HEK293 (cell line): ENCODE data around the gene KLHDC7A.

ENCODE experiments used
- YY1 ChIP-seq: fragments of 450-650 bp; formaldehyde crosslinking; IDR thresholded peaks from 2 replicates; pipeline ENCODE4 v1.5.1; 2018; ENCODE audit warnings: missing biosample characterization, missing genetic modification characterization
- ZNF221 ChIP-seq: fragments of 450-650 bp; formaldehyde crosslinking; IDR thresholded peaks from 2 replicates; pipeline ENCODE4 v1.5.1; 2017; ENCODE audit warnings: missing biosample characterization, missing genetic modification characterization, borderline replicate concordance
- ZXDB ChIP-seq: fragments of 450-650 bp; formaldehyde crosslinking; IDR thresholded peaks from 2 replicates; pipeline ENCODE4 v1.5.1; 2016; ENCODE audit warnings: missing biosample characterization, missing genetic modification characterization
- TF ChIP-seq, protein P1 (sequence below): fragments of 450-650 bp; formaldehyde crosslinking; IDR thresholded peaks from 2 replicates; pipeline ENCODE4 v1.5.1; 2016; ENCODE audit warnings: missing biosample characterization, missing genetic modification characterization
- TF ChIP-seq, protein P2 (sequence below): fragments of 450-650 bp; formaldehyde crosslinking; conservative IDR thresholded peaks from 2 replicates; pipeline ENCODE4 v1.5.1; 2016; ENCODE audit warnings: low read depth, missing biosample characterization, missing genetic modification characterization

DNA sequence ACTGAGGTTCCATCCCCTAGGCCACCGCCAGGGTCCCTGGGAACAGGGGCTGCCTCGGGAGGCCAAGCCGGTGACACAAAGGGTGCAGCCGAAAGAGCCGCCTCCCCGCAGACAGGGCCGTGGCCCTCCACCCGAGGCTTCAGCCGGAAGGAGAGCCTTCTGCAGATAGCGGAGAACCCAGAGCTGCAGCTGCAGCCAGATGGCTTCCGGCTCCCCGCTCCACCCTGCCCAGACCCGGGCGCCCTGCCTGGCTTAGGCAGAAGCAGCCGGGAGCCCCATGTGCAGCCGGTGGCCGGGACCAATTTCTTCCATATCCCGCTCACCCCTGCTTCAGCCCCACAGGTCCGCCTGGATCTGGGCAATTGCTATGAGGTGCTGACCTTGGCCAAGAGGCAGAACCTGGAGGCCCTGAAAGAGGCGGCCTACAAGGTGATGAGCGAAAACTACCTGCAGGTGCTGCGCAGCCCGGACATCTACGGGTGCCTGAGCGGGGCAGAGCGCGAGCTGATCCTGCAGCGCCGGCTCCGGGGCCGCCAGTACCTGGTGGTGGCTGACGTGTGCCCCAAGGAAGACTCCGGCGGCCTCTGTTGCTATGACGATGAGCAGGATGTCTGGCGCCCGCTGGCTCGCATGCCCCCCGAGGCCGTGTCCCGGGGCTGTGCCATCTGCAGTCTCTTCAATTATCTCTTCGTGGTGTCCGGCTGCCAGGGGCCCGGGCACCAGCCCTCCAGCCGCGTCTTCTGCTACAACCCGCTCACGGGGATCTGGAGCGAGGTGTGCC lies 1.4 kb downstream of the KLHDC7A start:
- TF ChIP-seq ZXDB (tag by site-specific recombination) (no peak), YY1 (tag by site-specific recombination) (no peak), ZNF221 (tag by site-specific recombination) (no peak)
- TF ChIP-seq, protein P1, sequence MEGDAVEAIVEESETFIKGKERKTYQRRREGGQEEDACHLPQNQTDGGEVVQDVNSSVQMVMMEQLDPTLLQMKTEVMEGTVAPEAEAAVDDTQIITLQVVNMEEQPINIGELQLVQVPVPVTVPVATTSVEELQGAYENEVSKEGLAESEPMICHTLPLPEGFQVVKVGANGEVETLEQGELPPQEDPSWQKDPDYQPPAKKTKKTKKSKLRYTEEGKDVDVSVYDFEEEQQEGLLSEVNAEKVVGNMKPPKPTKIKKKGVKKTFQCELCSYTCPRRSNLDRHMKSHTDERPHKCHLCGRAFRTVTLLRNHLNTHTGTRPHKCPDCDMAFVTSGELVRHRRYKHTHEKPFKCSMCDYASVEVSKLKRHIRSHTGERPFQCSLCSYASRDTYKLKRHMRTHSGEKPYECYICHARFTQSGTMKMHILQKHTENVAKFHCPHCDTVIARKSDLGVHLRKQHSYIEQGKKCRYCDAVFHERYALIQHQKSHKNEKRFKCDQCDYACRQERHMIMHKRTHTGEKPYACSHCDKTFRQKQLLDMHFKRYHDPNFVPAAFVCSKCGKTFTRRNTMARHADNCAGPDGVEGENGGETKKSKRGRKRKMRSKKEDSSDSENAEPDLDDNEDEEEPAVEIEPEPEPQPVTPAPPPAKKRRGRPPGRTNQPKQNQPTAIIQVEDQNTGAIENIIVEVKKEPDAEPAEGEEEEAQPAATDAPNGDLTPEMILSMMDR (tag by site-specific recombination) = no peak
- TF ChIP-seq, protein P2, sequence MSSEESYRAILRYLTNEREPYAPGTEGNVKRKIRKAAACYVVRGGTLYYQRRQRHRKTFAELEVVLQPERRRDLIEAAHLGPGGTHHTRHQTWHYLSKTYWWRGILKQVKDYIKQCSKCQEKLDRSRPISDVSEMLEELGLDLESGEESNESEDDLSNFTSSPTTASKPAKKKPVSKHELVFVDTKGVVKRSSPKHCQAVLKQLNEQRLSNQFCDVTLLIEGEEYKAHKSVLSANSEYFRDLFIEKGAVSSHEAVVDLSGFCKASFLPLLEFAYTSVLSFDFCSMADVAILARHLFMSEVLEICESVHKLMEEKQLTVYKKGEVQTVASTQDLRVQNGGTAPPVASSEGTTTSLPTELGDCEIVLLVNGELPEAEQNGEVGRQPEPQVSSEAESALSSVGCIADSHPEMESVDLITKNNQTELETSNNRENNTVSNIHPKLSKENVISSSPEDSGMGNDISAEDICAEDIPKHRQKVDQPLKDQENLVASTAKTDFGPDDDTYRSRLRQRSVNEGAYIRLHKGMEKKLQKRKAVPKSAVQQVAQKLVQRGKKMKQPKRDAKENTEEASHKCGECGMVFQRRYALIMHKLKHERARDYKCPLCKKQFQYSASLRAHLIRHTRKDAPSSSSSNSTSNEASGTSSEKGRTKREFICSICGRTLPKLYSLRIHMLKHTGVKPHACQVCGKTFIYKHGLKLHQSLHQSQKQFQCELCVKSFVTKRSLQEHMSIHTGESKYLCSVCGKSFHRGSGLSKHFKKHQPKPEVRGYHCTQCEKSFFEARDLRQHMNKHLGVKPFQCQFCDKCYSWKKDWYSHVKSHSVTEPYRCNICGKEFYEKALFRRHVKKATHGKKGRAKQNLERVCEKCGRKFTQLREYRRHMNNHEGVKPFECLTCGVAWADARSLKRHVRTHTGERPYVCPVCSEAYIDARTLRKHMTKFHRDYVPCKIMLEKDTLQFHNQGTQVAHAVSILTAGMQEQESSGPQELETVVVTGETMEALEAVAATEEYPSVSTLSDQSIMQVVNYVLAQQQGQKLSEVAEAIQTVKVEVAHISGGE (tag by site-specific recombination) = no peak
